Cerebellar nuclear complex (tissue), 1 donor: ENCODE results near the gene GTF2F2.

ENCODE experiments used
- DNase-seq, 2 experiments: peaks; one replicate each; lab custom pipeline; 2025; lab: John Stamatoyannopoulos, UW

Gene GTF2F2

GRCh38 chr13:45333251-45333976 lies 213.1 kb downstream of the GTF2F2 start:
- DNase-seq = no peak
